ENCODE measurements around the gene KCNRG. TPM values are rescaled to one million over a fixed set of nuclear protein-coding genes. Genes with fewer than 3 reads are reported as not detected.

Gene KCNRG
- total RNA-seq, 1 donor = 4.0 TPM

GRCh38 chr13:50006426-50007135, 8.7 kb upstream of the KCNRG start:
- peaks cover 81% of the 10 kb centered on the region for H3K79me2 ChIP-seq (ENCODE audit: insufficient read depth, low read length)

DNA sequence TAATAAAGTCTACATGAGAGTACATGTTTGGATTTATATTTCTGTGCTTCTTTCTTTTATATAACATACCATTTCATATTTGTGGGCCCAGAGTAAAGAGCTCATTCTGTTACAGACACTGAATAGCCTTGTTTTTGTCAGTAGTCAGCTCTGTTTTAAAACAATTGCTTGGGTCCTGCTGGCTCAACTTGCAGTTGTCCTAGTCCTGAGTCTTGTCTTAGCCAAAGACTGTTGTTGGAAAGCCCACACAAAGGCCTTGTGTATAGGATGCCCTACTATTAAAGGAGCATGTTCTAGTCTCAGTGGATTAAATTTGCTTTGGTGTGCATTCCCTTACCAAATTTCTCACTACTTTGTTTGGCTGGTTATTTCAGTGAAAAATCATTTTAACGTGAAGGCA, 3.8 kb upstream of the KCNRG start:
- no peak overlapping the region for H3K27ac ChIP-seq (ENCODE audit: low read depth, low read length)
- DNase-seq (ENCODE audit: insufficient read length, low spot score, missing footprints) = no peak
- peaks cover 4% of the 10 kb centered on the region for H4K20me1 ChIP-seq (ENCODE audit: insufficient read depth, low read length)
- H3K4me1 ChIP-seq (ENCODE audit: insufficient read depth, low read length) = peaks cover 17% of the 10 kb centered on the region
- TF ChIP-seq, protein P1, sequence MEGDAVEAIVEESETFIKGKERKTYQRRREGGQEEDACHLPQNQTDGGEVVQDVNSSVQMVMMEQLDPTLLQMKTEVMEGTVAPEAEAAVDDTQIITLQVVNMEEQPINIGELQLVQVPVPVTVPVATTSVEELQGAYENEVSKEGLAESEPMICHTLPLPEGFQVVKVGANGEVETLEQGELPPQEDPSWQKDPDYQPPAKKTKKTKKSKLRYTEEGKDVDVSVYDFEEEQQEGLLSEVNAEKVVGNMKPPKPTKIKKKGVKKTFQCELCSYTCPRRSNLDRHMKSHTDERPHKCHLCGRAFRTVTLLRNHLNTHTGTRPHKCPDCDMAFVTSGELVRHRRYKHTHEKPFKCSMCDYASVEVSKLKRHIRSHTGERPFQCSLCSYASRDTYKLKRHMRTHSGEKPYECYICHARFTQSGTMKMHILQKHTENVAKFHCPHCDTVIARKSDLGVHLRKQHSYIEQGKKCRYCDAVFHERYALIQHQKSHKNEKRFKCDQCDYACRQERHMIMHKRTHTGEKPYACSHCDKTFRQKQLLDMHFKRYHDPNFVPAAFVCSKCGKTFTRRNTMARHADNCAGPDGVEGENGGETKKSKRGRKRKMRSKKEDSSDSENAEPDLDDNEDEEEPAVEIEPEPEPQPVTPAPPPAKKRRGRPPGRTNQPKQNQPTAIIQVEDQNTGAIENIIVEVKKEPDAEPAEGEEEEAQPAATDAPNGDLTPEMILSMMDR (IDR thresholded peaks at IDR 0.05; ENCODE audit: extremely low read depth, low read depth, low read length) = no peak
- H3K36me3 ChIP-seq (ENCODE audit: insufficient read depth, low read length) = peaks cover 43% of the 10 kb centered on the region
- no peaks in the 10 kb centered on the region for H3K27me3 ChIP-seq (ENCODE audit: insufficient read depth, low read length)
- peaks cover 71% of the 10 kb centered on the region for H3K79me2 ChIP-seq (ENCODE audit: insufficient read depth, low read length)
- H3K4me3 ChIP-seq (ENCODE audit: insufficient read depth, low read length) = no peak overlapping the region
- H3K4me2 ChIP-seq (ENCODE audit: insufficient read depth, low read length) = no peak overlapping the region
- no peaks in the 10 kb centered on the region for H3K9me3 ChIP-seq (ENCODE audit: low read depth, low read length)
- no peak overlapping the region for H2AFZ ChIP-seq (ENCODE audit: low read length)

More at GRCh38 chr13:50006426-50007135, 8.7 kb upstream of the KCNRG start:
- Histone ChIP-seq H3K9me3 (ENCODE audit: low read depth, low read length) (no peaks in the 10 kb centered on the region), H3K4me2 (ENCODE audit: insufficient read depth, low read length) (no peak overlapping the region), H3K27me3 (ENCODE audit: insufficient read depth, low read length) (no peaks in the 10 kb centered on the region), H3K4me1 (ENCODE audit: insufficient read depth, low read length) (no peaks in the 10 kb centered on the region), H3K27ac (ENCODE audit: low read depth, low read length) (no peak overlapping the region), H2AFZ (ENCODE audit: low read length) (no peak overlapping the region), H3K4me3 (ENCODE audit: insufficient read depth, low read length) (no peak overlapping the region), H4K20me1 (ENCODE audit: insufficient read depth, low read length) (peaks cover 4% of the 10 kb centered on the region), H3K36me3 (ENCODE audit: insufficient read depth, low read length) (peaks cover 33% of the 10 kb centered on the region)
- TF ChIP-seq, protein P1 (IDR thresholded peaks at IDR 0.05; ENCODE audit: extremely low read depth, low read depth, low read length) = no peak
- no peak for DNase-seq (ENCODE audit: insufficient read length, low spot score, missing footprints)

GRCh38 chr13:50012396-50013169, 2.7 kb upstream of the KCNRG start:
- H3K79me2 ChIP-seq (ENCODE audit: insufficient read depth, low read length) = peaks cover 62% of the 10 kb centered on the region
- peaks cover 4% of the 10 kb centered on the region for H4K20me1 ChIP-seq (ENCODE audit: insufficient read depth, low read length)
- no peaks in the 10 kb centered on the region for H3K27me3 ChIP-seq (ENCODE audit: insufficient read depth, low read length)
- no peak overlapping the region for H3K4me3 ChIP-seq (ENCODE audit: insufficient read depth, low read length)
- DNase-seq (ENCODE audit: insufficient read length, low spot score, missing footprints) = no peak
- no peak overlapping the region for H3K27ac ChIP-seq (ENCODE audit: low read depth, low read length)
- H3K4me1 ChIP-seq (ENCODE audit: insufficient read depth, low read length) = peaks cover 27% of the 10 kb centered on the region
- H2AFZ ChIP-seq (ENCODE audit: low read length) = no peak overlapping the region
- H3K36me3 ChIP-seq (ENCODE audit: insufficient read depth, low read length) = peaks cover 43% of the 10 kb centered on the region
- H3K9me3 ChIP-seq (ENCODE audit: low read depth, low read length) = no peaks in the 10 kb centered on the region
- TF ChIP-seq, protein P1 (IDR thresholded peaks at IDR 0.05; ENCODE audit: extremely low read depth, low read depth, low read length) = no peak
- no peak overlapping the region for H3K4me2 ChIP-seq (ENCODE audit: insufficient read depth, low read length)

DNA sequence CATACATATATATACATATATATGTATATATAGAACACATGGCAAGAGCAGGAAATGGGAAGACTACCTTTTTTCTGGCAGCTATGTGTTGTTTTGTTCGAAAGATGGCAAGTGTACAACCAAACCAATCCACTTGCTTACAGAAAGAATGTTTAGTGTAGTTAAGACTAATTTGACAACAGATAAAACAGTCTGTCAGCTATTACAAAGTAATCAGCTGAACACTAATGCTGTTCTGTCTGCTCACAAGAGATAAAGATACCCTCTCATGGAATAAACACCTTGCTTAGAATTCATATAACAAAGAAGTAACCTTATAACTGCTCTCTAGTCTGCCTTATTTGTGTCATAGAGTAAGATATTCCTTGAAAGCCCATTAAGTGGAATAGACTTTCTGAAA, 858 bp upstream of the KCNRG start:
- peaks cover 48% of the 10 kb centered on the region for H3K36me3 ChIP-seq (ENCODE audit: insufficient read depth, low read length)
- no peak for DNase-seq (ENCODE audit: insufficient read length, low spot score, missing footprints)
- peaks cover 48% of the 10 kb centered on the region for H3K79me2 ChIP-seq (ENCODE audit: insufficient read depth, low read length)
- no peaks in the 10 kb centered on the region for H3K27me3 ChIP-seq (ENCODE audit: insufficient read depth, low read length)
- TF ChIP-seq, protein P1 (IDR thresholded peaks at IDR 0.05; ENCODE audit: extremely low read depth, low read depth, low read length) = no peak
- peak overlapping the region; percentile 53 for H3K27ac ChIP-seq (ENCODE audit: low read depth, low read length)
- H2AFZ ChIP-seq (ENCODE audit: low read length) = no peak overlapping the region
- H3K4me2 ChIP-seq (ENCODE audit: insufficient read depth, low read length) = no peak overlapping the region
- no peaks in the 10 kb centered on the region for H4K20me1 ChIP-seq (ENCODE audit: insufficient read depth, low read length)
- peaks cover 41% of the 10 kb centered on the region for H3K4me1 ChIP-seq (ENCODE audit: insufficient read depth, low read length)
- no peaks in the 10 kb centered on the region for H3K9me3 ChIP-seq (ENCODE audit: low read depth, low read length)
- no peak overlapping the region for H3K4me3 ChIP-seq (ENCODE audit: insufficient read depth, low read length)
